GM10266 (cell line): ENCODE measurements around the gene YAP1.

ENCODE experiments used
- DNase-seq: peaks from one replicate; pipeline ENCODE4 v3.0.0; 2012; ENCODE audit errors: extremely low spot score
- CTCF ChIP-seq: IDR thresholded peaks from 2 replicates; pipeline ENCODE4 v1.5.1; 2012; ENCODE audit warnings: mild to moderate bottlenecking, low read depth; ENCODE audit not compliant: control insufficient read depth, insufficient read depth; ENCODE audit errors: missing control alignments

Gene YAP1

DNA sequence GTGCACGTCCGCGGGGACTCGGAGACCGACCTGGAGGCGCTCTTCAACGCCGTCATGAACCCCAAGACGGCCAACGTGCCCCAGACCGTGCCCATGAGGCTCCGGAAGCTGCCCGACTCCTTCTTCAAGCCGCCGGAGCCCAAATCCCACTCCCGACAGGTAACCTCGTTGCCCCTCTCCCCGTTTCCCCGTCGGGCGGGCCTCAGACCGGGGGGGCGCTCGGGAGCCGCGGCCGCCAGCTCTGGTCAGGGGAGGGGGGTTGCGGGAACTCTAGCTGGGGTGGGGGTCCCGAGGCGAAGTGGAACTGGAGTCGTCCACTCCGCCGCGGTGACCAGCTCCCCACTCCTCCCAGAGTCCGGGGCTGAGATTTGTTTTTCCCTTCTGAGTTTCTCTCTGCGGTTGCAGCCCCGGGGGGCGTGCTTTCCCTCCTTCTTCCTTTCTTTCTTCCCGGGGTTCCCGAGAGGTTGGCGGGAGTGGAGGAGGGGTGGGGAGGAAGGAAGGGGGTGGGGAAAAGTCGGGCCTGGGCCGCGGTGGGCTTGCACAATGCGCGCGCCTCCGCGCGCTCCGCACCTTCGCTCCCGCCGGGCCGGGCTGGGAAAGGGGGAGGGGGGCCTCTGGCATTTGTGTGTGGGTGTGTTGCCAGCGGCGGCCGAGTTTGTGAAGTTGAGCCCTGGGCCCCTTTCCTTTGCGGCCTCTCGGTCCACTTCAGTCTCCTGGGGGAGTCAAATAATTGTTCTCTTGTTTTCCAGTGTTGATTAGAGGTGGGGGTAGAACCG lies 952 bp downstream of the YAP1 start:
- peak; percentile 43 for DNase-seq
- TF ChIP-seq CTCF, result no peak

- peak; percentile 15 for DNase-seq
Measured at GRCh38 chr11:102111787-102112508, 1.7 kb downstream of the YAP1 start.

GRCh38 chr11:102112509-102112821 lies 2.2 kb downstream of the YAP1 start:
- DNase-seq, result no peak
- TF ChIP-seq CTCF, result no peak

More at GRCh38 chr11:102111787-102112508, 1.7 kb downstream of the YAP1 start:
- TF ChIP-seq CTCF, result no peak

DNA sequence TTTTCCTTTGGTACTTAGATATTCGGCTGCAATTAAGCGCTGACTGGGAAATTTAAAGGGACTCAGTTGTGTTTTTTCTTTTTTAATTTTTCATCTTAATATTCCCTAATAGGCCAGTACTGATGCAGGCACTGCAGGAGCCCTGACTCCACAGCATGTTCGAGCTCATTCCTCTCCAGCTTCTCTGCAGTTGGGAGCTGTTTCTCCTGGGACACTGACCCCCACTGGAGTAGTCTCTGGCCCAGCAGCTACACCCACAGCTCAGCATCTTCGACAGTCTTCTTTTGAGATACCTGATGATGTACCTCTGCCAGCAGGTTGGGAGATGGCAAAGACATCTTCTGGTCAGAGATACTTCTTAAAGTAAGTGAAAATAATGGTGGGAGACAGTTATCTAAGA lies 3.8 kb downstream of the YAP1 start:
- TF ChIP-seq CTCF, result no peak
- no peak for DNase-seq

GRCh38 chr11:102115557-102115956 lies 5.3 kb downstream of the YAP1 start:
- no peak for TF ChIP-seq CTCF
- DNase-seq, result no peak

DNA sequence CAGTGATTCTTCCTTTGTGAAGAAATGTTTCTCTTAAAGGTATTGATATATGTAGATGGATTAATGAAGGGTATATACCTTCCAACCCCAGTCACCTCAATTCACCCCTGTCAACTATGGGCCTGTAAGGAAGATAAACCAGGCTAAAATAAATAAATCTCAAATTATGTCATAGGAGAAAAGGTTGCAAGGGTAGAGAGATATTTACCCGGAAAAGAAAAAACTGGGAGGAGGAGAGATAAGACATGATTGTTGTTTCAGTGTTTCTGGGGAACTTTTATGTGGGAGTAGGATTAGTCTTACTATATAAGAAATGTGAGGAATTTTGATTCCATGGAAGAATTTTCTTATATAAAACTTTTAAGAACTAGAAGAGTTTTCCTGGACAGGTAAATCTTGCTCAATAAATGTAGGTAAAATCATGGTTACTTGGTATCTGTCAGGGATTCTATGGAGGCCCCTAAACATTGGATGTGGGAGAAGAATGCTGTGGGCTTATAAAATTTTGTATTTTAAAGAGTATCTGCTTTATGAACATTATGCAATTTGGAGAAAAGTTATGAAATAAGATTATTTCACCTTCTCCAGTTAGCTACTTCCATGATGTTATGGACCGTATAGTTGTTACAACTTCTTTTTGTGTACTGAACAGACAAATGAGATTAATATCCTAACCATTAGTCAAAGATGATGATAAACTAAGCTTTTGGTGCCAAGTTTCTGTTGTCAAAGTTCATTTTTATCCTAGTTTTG lies 6.4 kb downstream of the YAP1 start:
- DNase-seq, result no peak
- TF ChIP-seq CTCF, result no peak

GRCh38 chr11:102117472-102118113 lies 7.3 kb downstream of the YAP1 start:
- no peak for DNase-seq
- TF ChIP-seq CTCF, result no peak
